Measurements from ENCODE around the gene IMMP2L.

The IMMP2L gene

DNA sequence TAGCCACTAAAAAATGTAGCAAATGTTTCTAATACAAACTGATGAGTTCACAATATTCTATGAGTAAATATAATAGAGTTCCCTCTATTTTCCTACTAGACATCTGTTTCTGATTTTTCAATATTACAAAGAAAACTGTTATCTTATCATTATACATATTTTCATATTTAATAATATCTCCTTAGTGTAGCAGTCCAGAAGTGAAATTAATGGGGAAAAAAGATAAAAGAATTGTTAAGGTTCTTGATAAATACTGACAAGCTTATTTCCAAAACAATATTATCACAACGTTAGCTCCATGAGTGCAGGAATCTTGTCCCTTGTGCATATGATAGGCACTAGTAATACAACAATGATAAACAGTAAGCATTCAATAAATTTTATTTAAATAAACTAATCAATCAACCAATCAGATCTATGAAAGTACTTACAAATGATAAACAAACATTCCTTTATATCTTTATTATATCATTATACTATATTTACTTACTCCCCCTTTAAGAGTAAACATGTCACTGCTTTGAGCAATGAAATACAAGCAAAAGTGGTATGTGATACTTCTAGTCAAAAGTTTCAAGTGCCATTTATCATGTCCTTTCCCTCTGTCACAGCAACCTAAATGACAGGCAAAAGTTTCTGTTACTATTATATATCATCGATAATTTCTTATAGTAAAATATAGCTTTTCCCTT is 103.1 kb downstream of the IMMP2L start:
- TF ChIP-seq, protein P1, sequence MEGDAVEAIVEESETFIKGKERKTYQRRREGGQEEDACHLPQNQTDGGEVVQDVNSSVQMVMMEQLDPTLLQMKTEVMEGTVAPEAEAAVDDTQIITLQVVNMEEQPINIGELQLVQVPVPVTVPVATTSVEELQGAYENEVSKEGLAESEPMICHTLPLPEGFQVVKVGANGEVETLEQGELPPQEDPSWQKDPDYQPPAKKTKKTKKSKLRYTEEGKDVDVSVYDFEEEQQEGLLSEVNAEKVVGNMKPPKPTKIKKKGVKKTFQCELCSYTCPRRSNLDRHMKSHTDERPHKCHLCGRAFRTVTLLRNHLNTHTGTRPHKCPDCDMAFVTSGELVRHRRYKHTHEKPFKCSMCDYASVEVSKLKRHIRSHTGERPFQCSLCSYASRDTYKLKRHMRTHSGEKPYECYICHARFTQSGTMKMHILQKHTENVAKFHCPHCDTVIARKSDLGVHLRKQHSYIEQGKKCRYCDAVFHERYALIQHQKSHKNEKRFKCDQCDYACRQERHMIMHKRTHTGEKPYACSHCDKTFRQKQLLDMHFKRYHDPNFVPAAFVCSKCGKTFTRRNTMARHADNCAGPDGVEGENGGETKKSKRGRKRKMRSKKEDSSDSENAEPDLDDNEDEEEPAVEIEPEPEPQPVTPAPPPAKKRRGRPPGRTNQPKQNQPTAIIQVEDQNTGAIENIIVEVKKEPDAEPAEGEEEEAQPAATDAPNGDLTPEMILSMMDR (IDR thresholded peaks at IDR 0.05), result no peak

DNA sequence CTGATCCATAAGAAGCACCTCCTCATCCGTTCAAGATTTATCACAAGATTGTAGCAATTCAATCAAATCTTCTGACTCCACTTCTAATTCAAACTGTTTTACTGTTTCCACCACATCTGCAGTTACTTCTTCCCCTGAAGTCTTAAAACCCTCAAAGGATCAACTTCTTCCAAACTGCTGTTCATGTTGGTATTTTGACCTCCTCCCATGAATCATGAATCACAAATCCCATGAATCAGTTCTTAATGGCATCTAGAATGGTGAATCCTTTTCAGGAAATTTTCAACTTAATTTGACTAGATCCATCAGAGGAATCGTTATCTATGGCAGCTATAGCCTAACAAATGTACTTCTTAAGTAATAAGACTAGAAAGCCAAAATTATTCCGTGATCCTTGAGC is 122.3 kb downstream of the IMMP2L start:
- TF ChIP-seq, protein P1 (IDR thresholded peaks at IDR 0.05), result no peak

DNA sequence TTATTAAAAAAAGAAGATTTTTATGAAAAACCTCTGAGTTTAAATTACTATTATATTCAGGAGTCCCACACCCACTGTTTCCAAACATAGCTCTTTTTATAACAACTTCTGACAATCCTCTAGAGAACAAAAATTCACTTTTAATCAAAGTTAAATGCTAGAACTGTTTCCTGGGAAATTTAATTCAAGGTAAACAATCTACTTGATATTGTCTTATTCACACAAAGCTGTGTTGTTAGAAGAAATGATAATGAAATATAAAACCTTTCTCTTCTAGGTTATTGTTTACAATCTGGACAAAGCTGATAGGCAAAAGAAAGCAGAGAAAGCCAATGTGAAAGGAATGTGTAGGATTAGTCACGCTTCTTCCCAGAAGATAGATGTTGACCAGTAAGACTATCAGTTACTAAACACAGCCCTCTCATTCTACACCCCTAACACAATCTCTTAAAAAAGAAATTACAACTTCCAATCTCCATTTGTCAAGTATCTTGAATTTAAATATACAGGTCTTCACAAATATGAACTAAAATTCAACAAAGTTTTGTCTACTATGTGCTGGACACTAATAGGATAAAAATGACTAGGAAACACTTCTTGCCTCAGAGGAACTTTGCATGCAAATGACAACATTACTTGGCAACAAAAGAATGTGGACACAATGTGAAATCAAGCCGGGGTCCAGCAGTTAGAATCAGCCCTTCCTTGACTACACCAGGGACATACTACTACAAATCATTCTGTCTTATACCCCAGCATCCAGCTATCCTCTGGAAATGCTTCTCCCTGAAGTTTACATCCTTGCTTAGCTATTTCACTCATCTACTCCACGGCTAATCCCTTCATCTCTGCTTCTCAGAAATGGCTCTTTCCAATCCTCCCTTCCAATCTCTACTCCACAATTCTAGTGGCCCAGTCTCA is 123.7 kb downstream of the IMMP2L start:
- TF ChIP-seq, protein P1 (IDR thresholded peaks at IDR 0.05), result no peak

DNA sequence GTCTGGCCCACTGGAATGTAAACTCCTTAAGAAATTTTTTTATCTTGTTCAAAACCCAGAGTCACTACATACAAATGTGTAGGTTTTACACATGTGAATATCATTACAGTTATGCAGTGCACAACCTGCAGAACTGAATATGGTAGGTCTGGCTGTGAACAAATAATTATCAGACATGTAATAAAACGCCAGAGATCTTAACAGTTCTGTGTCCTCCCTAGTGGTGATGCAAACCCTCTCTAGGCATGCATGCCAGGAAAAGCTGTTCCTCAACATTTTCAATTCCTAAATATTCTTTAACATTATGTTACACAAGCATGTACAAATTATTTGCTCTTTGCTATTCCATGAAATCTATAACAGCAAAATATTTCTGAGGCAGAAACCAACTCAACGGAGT is 124.6 kb downstream of the IMMP2L start:
- TF ChIP-seq, protein P1 (IDR thresholded peaks at IDR 0.05), result no peak

DNA sequence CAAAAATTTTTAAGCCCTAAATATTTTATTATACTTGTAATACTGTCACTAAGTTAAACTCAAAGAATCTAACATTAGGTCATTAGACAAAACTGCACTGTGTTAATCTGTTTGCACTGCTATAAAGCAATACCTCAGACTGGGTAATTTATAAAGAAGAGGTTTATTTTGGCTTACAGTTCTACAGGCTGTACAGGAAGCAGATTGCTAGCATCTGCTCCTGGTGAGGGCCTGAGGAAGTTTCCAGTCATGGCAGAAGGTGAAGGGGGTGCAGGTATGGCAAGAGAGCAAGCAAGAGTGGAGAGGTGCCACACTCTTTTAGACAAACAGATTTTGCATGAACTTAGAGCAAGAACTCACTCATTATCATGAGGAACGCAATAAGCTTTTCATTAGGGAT is 125.7 kb downstream of the IMMP2L start:
- TF ChIP-seq, protein P1 (IDR thresholded peaks at IDR 0.05), result no peak

DNA sequence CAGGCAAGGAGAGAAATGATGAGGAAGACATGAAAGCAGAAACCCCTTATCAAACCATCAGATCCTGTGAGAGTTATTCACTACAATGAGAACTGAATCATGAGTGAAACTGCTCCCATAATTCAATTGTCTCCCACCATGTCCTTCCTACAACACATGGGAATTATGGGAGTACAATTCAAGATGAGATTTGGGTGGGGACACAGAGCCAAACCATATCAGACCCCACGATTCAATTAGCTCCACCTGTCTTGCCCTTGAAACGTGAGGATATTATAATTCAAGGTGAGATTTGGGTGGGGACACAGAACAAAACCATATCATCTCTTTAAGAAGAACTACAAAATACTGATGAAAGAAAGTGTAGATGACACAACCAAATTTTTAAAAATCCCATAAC is 128.9 kb downstream of the IMMP2L start:
- TF ChIP-seq, protein P1 (IDR thresholded peaks at IDR 0.05), result no peak

DNA sequence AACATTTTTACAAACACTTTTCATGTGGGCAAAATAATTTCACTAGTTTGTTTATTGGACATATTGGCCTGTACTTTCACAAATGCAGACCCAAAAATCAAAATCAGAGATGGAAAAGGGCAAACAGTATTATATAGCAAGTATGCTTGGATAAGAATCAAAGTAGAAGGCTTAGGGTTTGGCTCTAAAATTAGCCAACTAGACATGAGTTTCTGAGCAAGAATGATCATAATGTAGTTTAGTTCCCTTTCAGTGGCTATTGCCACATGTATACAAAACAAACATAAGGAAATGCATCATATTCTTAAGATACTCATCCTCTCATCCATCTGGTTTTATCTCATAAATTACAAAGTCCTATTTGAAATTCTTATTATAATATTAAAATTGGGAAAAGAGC is 132.5 kb downstream of the IMMP2L start:
- TF ChIP-seq, protein P1 (IDR thresholded peaks at IDR 0.05), result no peak
